ENCODE results near the gene MBD3L1. TPM values are rescaled to one million over a fixed set of nuclear protein-coding genes. Genes with fewer than 3 reads are reported as not detected.

MBD3L1 gene
- total and polyA plus RNA-seq, 2 donors from 2014 or later: not detected

DNA sequence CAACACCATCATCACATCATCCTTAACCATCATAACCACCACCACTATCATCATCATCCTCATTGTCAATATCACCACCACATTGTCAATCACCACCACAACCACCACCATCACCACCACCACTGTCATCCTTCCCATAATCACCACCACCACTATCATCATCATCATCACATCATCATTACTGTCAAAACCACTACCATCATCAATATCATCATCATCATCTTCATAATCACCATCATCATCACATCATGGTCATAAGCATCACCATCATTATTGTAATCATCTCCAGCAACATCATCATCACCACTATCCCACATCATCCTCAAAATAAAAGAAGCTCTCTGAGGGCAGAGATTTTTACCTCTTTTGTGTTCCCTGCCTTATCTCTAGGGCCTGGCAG is 52.2 kb downstream of the MBD3L1 start:
- intact Hi-C loops (cut with DNase I): no loop called here
- no peak for FAIRE-seq

DNA sequence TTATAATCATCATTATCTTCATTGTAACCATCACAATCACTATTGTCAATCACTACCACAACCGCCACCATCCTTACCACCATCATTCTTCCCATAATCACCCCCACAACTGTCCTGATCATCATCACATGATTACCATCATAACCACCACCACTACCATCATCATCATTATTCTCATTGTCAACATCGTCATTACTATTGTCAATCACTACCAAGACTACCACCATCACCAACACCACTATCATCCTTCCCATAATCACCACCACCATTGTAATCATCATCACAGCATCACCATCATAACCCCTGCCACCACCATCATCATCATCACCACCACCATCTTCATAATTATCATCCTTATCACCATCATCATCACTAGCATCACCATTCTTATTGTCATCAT is 55.2 kb downstream of the MBD3L1 start:
- Histone ChIP-seq H3K27me3 (ENCODE audit: control insufficient read depth, insufficient read depth, low read length) (no peaks in the 10 kb centered on the region), H3K36me3 (ENCODE audit: control insufficient read depth in 2 of 3, insufficient read depth in 3 of 3, low read length in 3 of 3) (no peaks in the 10 kb centered on the region), H3K4me1 (ENCODE audit: control insufficient read depth in 2 of 3, insufficient read depth in 2 of 3, low read depth in 1 of 3, low read length in 3 of 3) (no peaks in the 10 kb centered on the region), H3K9ac (ENCODE audit: low read length in 3 of 3) (no peak overlapping the region), H3K4me3 (ENCODE audit: low read length in 3 of 3) (no peak overlapping the region), H3K27ac (ENCODE audit: low read depth in 2 of 2, low read length in 2 of 2) (no peak overlapping the region), H3K9me3 (ENCODE audit: control insufficient read depth in 2 of 3, insufficient read depth in 1 of 3, low read length in 3 of 3) (peaks cover 2 to 3% (median 2%) of the 10 kb centered on the region in 3 donors)
- no peak for DNase-seq
- TF ChIP-seq, protein P1, sequence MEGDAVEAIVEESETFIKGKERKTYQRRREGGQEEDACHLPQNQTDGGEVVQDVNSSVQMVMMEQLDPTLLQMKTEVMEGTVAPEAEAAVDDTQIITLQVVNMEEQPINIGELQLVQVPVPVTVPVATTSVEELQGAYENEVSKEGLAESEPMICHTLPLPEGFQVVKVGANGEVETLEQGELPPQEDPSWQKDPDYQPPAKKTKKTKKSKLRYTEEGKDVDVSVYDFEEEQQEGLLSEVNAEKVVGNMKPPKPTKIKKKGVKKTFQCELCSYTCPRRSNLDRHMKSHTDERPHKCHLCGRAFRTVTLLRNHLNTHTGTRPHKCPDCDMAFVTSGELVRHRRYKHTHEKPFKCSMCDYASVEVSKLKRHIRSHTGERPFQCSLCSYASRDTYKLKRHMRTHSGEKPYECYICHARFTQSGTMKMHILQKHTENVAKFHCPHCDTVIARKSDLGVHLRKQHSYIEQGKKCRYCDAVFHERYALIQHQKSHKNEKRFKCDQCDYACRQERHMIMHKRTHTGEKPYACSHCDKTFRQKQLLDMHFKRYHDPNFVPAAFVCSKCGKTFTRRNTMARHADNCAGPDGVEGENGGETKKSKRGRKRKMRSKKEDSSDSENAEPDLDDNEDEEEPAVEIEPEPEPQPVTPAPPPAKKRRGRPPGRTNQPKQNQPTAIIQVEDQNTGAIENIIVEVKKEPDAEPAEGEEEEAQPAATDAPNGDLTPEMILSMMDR (IDR thresholded peaks at IDR 0.05; ENCODE audit: borderline replicate concordance, extremely low read depth, insufficient read depth): no peak
- FAIRE-seq: no peak
- intact Hi-C loops (cut with DNase I): no loop called here

More for the DNA sequence above, 52.2 kb downstream of the MBD3L1 start:
- Histone ChIP-seq H3K9ac (ENCODE audit: low read length in 3 of 3) (no peak overlapping the region), H3K4me1 (ENCODE audit: control insufficient read depth in 2 of 3, insufficient read depth in 2 of 3, low read depth in 1 of 3, low read length in 3 of 3) (no peaks in the 10 kb centered on the region), H3K27ac (ENCODE audit: low read depth in 2 of 2, low read length in 2 of 2) (no peak overlapping the region), H3K9me3 (ENCODE audit: control insufficient read depth in 2 of 3, insufficient read depth in 1 of 3, low read length in 3 of 3) (peaks cover 0 to 4% (median 2%) of the 10 kb centered on the region in 3 donors), H3K27me3 (ENCODE audit: control insufficient read depth, insufficient read depth, low read length) (no peaks in the 10 kb centered on the region), H3K36me3 (ENCODE audit: control insufficient read depth in 2 of 3, insufficient read depth in 3 of 3, low read length in 3 of 3) (no peaks in the 10 kb centered on the region), H3K4me3 (ENCODE audit: low read length in 3 of 3) (no peak overlapping the region)
- TF ChIP-seq, protein P1 (IDR thresholded peaks at IDR 0.05; ENCODE audit: borderline replicate concordance, extremely low read depth, insufficient read depth): no peak
- no peak for DNase-seq

DNA sequence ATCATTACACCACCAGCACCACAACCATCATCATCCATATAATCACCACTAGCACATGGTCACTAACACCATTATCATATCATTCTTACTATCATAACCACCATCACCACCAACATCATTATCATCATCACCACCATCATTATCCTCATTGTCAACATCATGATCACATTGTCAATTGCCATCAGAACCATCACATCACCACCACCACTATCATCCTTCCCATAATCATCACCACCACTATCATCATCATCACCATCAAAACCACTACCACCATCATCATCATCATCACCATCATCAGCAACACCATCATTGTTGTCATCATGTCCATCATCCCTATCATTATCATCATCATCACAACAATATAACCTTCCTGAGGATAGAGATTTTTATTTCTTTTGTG is 58.1 kb downstream of the MBD3L1 start:
- no peak overlapping the region for H3K9ac ChIP-seq (ENCODE audit: low read length in 3 of 3)
- H3K4me3 ChIP-seq (ENCODE audit: low read length in 3 of 3): no peak overlapping the region
- H3K9me3 ChIP-seq (ENCODE audit: control insufficient read depth in 2 of 3, insufficient read depth in 1 of 3, low read length in 3 of 3): peaks cover 0 to 2% (median 2%) of the 10 kb centered on the region in 3 donors
- TF ChIP-seq, protein P1 (IDR thresholded peaks at IDR 0.05; ENCODE audit: borderline replicate concordance, extremely low read depth, insufficient read depth): no peak
- FAIRE-seq (no peak), DNase-seq (no peak)
- intact Hi-C loops (cut with DNase I): no loop called here
- H3K27ac ChIP-seq (ENCODE audit: low read depth in 2 of 2, low read length in 2 of 2): no peak overlapping the region
- H3K27me3 ChIP-seq (ENCODE audit: control insufficient read depth, insufficient read depth, low read length): no peaks in the 10 kb centered on the region
- H3K36me3 ChIP-seq (ENCODE audit: control insufficient read depth in 2 of 3, insufficient read depth in 3 of 3, low read length in 3 of 3): no peaks in the 10 kb centered on the region
- H3K4me1 ChIP-seq (ENCODE audit: control insufficient read depth in 2 of 3, insufficient read depth in 2 of 3, low read depth in 1 of 3, low read length in 3 of 3): no peaks in the 10 kb centered on the region

Other genes starting within 250 kb of the MBD3L1 start
- gene ADAMTS10, start 221.7 kb upstream of the MBD3L1 start, total RNA-seq: 48.8 TPM
- gene ADAMTS10, start 221.7 kb upstream of the MBD3L1 start, polyA plus RNA-seq (ENCODE audit: insufficient read depth, low read depth, low replicate concordance): 8.9 TPM
- not detected for gene NFILZ, start 201.7 kb upstream of the MBD3L1 start, total RNA-seq
- not detected for gene NFILZ, start 201.7 kb upstream of the MBD3L1 start, polyA plus RNA-seq (ENCODE audit: insufficient read depth, low read depth, low replicate concordance)
- not detected for gene ACTL9, start 133.6 kb upstream of the MBD3L1 start, total RNA-seq
- gene ACTL9, start 133.6 kb upstream of the MBD3L1 start, polyA plus RNA-seq (ENCODE audit: insufficient read depth, low read depth, low replicate concordance): not detected
- gene OR2Z1, start 110.7 kb upstream of the MBD3L1 start, total RNA-seq: not detected
- not detected for gene OR2Z1, start 110.7 kb upstream of the MBD3L1 start, polyA plus RNA-seq (ENCODE audit: insufficient read depth, low read depth, low replicate concordance)
- gene ZNF558, start 73 bp upstream of the MBD3L1 start, total RNA-seq: 28.5 TPM
- gene ZNF558, start 73 bp upstream of the MBD3L1 start, polyA plus RNA-seq (ENCODE audit: insufficient read depth, low read depth, low replicate concordance): 7.5 TPM
- 0.41 TPM for gene MUC16, start 178.0 kb downstream of the MBD3L1 start, total RNA-seq
- gene MUC16, start 178.0 kb downstream of the MBD3L1 start, polyA plus RNA-seq (ENCODE audit: insufficient read depth, low read depth, low replicate concordance): not detected

All from kidney (tissue), 14 donors.